Activated naive CD8-positive, alpha-beta T cell treated with anti-CD3 and anti-CD28 coated beads, Interleukin-2, amount 10 ng/mL, durations not matched to agents 7 days and 5 days (primary cell): ENCODE data around the gene IER5. TPM values are rescaled to one million over a fixed set of nuclear protein-coding genes. Genes with fewer than 3 reads are reported as not detected.

Experiments
- ATAC-seq: fragments of 150-1000 bp; cut with Tn5 transposase; one replicate; pipeline ENCODE4 v1.10.0; 2021; ENCODE audit warnings: low read depth, moderate library complexity
- POLR2A ChIA-PET: fragments of 350-600 bp; sonication (Branson Sonifier 250); formaldehyde crosslinking; loops from one replicate; lab custom pipeline; 2021; ENCODE audit warnings: antibody characterized with exemption; lab: Charles Lee
- DNase-seq: peaks from one replicate; pipeline ENCODE4 v3.0.0; 2021
- H3K27ac Mint-ChIP-seq: one replicate; pipeline ENCODE4 v1.8.0; 2022; ENCODE audit warnings: mild to moderate bottlenecking, mixed read lengths
- H3K27me3 Mint-ChIP-seq: one replicate; pipeline ENCODE4 v1.8.0; 2022; ENCODE audit warnings: mild to moderate bottlenecking, moderate library complexity, mixed read lengths
- H3K36me3 Mint-ChIP-seq: one replicate; pipeline ENCODE4 v1.8.0; 2021; ENCODE audit warnings: mild to moderate bottlenecking, mixed read lengths
- H3K4me1 Mint-ChIP-seq: one replicate; pipeline ENCODE4 v1.8.0; 2021; ENCODE audit warnings: mixed read lengths
- H3K4me3 Mint-ChIP-seq: one replicate; pipeline ENCODE4 v1.8.0; 2022; ENCODE audit warnings: mild to moderate bottlenecking, moderate library complexity, mixed read lengths
- H3K9me3 Mint-ChIP-seq: one replicate; pipeline ENCODE4 v1.8.0; 2021; ENCODE audit warnings: mixed read lengths
- total RNA-seq, 2 experiments: library from RNA; stranded (reverse); gene quantifications; one replicate each; pipeline ENCODE4 v1.2.3, GENCODE V29; 2021

IER5 gene
- total RNA-seq, 2 experiments from 2014 or later, result 36.6 to 36.8 TPM

- Mint-ChIP-seq H3K36me3 (peaks cover 1% of the 10 kb centered on the region), H3K4me1 (peaks cover 74% of the 10 kb centered on the region), H3K9me3 (no peaks in the 10 kb centered on the region), H3K27me3 (peaks cover 3% of the 10 kb centered on the region), H3K27ac (peak overlapping the region; percentile 85), H3K4me3 (peak overlapping the region; percentile 44)
- ATAC-seq (peak; percentile 51), DNase-seq (no peak)
- POLR2A ChIA-PET, result interaction anchor here (1.5 to 11.1 kb wide), 4 partner anchors 10 to 103 kb away, joined by 3 to 175 read pairs (median 16); partner anchors contain the start of genes IER5 and MR1
These were observed 48.2 kb downstream of the IER5 start for GRCh38 chr1:181136738-181137122.

GRCh38 chr1:181137217-181137743 is 48.8 kb downstream of the IER5 start:
- H3K9me3 Mint-ChIP-seq, result no peaks in the 10 kb centered on the region
- H3K36me3 Mint-ChIP-seq, result peaks cover 1% of the 10 kb centered on the region
- ATAC-seq (no peak), DNase-seq (no peak)
- no peak overlapping the region for H3K4me3 Mint-ChIP-seq
- peaks cover 80% of the 10 kb centered on the region for H3K4me1 Mint-ChIP-seq
- POLR2A ChIA-PET, result interaction anchor here (2.2 to 11.1 kb wide), 3 partner anchors 33 to 104 kb away, joined by 7 to 175 read pairs (median 26); partner anchors contain the start of genes IER5 and MR1
- H3K27me3 Mint-ChIP-seq, result peaks cover 3% of the 10 kb centered on the region
- peak overlapping the region; percentile 23 for H3K27ac Mint-ChIP-seq

- no peak for DNase-seq
- Mint-ChIP-seq H3K27ac (peak overlapping the region; percentile 11), H3K27me3 (peaks cover 13% of the 10 kb centered on the region), H3K4me1 (peaks cover 75% of the 10 kb centered on the region), H3K36me3 (peaks cover 1% of the 10 kb centered on the region), H3K9me3 (no peaks in the 10 kb centered on the region), H3K4me3 (no peak overlapping the region)
- POLR2A ChIA-PET, result interaction anchor here (0.7 to 11.1 kb wide), 3 partner anchors 35 to 102 kb away, joined by 5 to 175 read pairs (median 31); partner anchors contain the start of gene IER5
- ATAC-seq, result no peak
These were observed 51.1 kb downstream of the IER5 start for GRCh38 chr1:181139631-181140061.

GRCh38 chr1:181140398-181140797 is 51.9 kb downstream of the IER5 start:
- Mint-ChIP-seq H3K27ac (peak overlapping the region; percentile 76), H3K9me3 (no peaks in the 10 kb centered on the region), H3K4me3 (peak overlapping the region; percentile 35), H3K36me3 (peaks cover 3% of the 10 kb centered on the region), H3K4me1 (peaks cover 67% of the 10 kb centered on the region), H3K27me3 (peaks cover 17% of the 10 kb centered on the region)
- ATAC-seq (no peak), DNase-seq (no peak)
- POLR2A ChIA-PET, result interaction anchor here (1.3 to 11.1 kb wide), 5 partner anchors 9 to 106 kb away, joined by 3 to 175 read pairs (median 10); partner anchors contain the start of genes IER5 and MR1

DNA sequence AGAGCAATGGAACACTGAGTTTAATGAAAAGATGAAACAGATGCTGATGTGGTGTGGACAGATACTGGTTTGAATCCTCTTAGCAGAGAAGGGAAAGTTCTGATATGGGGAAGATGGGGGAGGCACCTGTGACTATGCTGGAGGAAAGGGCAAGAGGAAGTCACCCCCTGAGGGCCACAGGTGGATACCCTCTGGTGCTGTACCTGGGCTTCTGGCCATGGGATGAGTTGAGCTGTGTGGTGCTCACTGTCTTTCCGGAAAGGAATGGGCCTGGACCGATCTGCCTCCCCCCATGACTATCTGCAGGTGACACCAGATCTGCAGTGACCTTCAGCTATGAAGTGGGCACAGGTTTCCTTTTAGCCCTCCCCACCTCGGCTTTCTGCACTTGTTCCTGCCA is 52.4 kb downstream of the IER5 start:
- H3K4me1 Mint-ChIP-seq, result peaks cover 63% of the 10 kb centered on the region
- H3K4me3 Mint-ChIP-seq, result peak overlapping the region; percentile 67
- no peak for ATAC-seq
- H3K9me3 Mint-ChIP-seq, result no peaks in the 10 kb centered on the region
- POLR2A ChIA-PET, result interaction anchor here (0.6 to 11.1 kb wide), 9 partner anchors 8 to 119 kb away, joined by 3 to 175 read pairs (median 6); partner anchors contain the start of genes IER5, MR1 and STX6
- peak overlapping the region; percentile 76 for H3K27ac Mint-ChIP-seq
- peaks cover 3% of the 10 kb centered on the region for H3K36me3 Mint-ChIP-seq
- no peak for DNase-seq
- peaks cover 17% of the 10 kb centered on the region for H3K27me3 Mint-ChIP-seq

GRCh38 chr1:181141431-181141910 is 53.0 kb downstream of the IER5 start:
- Mint-ChIP-seq H3K27ac (peak overlapping the region; percentile 76), H3K9me3 (peaks cover 4% of the 10 kb centered on the region), H3K36me3 (peaks cover 6% of the 10 kb centered on the region), H3K27me3 (peaks cover 18% of the 10 kb centered on the region), H3K4me3 (peak overlapping the region; percentile 67), H3K4me1 (peaks cover 60% of the 10 kb centered on the region)
- peak; percentile 63 for ATAC-seq
- DNase-seq, result peak; percentile 71
- POLR2A ChIA-PET, result interaction anchor here (0.6 to 11.1 kb wide), 11 partner anchors 8 to 119 kb away, joined by 3 to 175 read pairs (median 5); partner anchors contain the start of genes IER5, MR1 and STX6

Other genes with a start within 250 kb of the IER5 start
- gene KIAA1614, start 175.8 kb upstream of the IER5 start, total RNA-seq, result under 1 TPM; 0.19 to 0.34 TPM
- 10 to 100 TPM; 20.8 to 21.1 TPM for gene STX6, start 65.8 kb upstream of the IER5 start, total RNA-seq
- gene MR1, start 54.7 kb upstream of the IER5 start, total RNA-seq, result 10 to 100 TPM; 39.2 to 40.0 TPM